ENCODE data around the gene NOL3.

Gene NOL3

DNA sequence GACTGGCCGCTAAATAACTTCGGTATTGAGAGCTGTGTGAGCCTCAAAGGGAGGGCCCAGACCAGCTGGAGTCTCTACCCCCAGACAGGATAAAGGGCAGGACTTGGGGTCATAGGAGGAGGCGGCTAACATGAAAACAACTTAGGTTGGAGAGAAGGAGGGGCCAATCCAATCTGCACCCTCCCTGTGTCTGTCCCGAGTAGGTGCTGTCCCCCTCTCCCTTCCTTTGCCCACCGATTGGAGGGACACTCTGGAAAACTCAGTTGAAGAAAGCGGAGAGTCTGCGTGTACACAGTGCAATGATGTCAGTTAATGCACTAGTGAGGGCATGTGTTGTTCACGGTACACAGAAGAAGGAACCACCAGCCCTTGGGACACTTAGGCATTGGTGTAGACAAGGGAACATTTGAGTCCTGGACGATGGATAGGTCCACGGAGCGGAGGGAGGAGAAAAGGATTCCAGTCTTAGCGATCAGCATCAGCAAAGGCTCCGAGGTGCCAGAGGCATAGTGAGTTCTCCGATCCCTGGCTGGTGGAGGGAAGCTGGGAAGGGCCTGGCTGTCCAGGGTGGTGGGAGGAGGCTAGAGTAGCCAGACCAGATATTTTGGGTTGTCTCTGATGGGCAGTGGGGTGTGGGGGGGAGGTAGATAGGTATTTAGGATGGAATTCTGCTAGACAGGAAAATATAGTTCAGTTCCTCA, 761 bp downstream of the NOL3 start:
- no peak for DNase-seq (ENCODE audit: low read depth in 2 of 2)

DNA sequence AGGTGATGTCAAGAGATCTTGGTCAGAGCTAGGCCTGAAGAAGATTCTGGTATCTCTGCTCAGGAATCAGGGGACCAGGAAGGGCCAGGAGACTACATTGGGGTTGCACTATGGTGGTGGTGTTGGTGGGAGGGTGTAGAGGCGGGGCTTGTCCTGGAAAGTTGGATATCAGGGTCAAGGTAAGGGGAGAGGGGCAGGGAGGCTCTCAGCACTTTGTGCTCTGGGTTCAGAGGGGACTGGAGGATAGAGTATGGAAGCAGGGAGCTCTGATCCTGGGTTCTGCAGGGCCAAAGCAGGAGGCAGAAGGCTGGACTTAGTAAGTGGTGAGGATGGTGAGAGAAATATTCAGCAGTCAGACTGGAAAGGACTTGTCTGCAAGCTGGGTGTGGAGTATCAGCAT, 3.0 kb downstream of the NOL3 start:
- no peak for DNase-seq (ENCODE audit: low read depth in 2 of 2)

DNA sequence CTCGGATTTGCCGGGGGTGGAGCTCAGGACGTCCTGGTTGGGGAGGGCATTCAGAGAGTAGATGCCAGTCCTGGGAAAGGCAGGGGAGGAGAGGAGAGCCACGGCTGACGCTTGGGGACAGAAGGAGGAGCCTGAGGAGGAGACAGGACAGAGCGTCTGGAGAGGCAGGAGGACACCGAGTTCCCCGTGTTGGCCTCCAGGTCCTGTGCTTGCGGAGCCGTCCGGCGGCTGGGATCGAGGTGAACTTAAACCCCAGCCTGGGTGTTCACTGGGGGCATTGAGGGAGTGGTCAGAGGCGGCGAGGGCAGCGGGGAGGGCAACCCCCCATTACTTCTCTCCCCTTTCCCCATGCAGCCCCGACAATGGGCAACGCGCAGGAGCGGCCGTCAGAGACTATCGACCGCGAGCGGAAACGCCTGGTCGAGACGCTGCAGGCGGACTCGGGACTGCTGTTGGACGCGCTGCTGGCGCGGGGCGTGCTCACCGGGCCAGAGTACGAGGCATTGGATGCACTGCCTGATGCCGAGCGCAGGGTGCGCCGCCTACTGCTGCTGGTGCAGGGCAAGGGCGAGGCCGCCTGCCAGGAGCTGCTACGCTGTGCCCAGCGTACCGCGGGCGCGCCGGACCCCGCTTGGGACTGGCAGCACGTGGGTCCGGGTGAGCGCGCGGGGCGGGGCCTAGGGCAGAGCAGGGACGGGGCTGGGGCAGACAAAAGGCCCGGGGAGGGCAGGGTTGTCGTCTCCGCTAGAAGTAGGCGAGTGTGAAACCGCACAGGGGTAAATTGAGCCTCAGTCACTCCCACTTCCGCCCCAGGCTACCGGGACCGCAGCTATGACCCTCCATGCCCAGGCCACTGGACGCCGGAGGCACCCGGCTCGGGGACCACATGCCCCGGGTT, 3.7 kb downstream of the NOL3 start:
- DNase-seq (ENCODE audit: low read depth in 2 of 2): no peak

DNA sequence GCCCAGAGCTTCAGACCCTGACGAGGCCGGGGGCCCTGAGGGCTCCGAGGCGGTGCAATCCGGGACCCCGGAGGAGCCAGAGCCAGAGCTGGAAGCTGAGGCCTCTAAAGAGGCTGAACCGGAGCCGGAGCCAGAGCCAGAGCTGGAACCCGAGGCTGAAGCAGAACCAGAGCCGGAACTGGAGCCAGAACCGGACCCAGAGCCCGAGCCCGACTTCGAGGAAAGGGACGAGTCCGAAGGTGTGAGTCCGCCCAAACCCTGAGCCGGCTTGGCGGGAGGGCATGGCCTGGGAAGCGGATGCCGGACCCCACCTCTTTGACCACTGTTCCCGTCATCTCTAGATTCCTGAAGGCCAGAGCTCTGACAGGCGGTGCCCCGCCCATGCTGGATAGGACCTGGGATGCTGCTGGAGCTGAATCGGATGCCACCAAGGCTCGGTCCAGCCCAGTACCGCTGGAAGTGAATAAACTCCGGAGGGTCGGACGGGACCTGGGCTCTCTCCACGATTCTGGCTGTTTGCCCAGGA, 4.4 kb downstream of the NOL3 start:
- no peak for DNase-seq (ENCODE audit: low read depth in 2 of 2)

DNA sequence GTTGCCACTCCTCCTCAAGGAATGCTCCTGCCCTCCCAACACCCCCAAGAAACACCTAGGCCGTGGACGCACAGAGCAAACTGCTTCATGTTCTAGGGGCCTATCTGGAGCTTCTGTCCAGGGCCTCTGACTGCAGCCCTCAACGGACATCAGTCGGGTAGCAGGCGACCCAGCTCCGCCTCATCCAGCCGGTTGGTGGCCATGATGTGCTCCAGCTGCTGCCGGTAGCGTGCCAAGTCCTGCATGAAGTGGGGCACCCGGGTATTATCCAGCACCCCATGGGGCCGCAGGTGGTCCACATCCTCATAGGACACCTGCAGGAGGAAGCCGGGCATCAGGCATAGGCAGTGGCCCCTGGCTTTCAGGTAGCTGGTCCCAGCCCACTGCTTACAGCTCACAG, 6.3 kb downstream of the NOL3 start:
- DNase-seq (ENCODE audit: low read depth in 2 of 2): no peak

DNA sequence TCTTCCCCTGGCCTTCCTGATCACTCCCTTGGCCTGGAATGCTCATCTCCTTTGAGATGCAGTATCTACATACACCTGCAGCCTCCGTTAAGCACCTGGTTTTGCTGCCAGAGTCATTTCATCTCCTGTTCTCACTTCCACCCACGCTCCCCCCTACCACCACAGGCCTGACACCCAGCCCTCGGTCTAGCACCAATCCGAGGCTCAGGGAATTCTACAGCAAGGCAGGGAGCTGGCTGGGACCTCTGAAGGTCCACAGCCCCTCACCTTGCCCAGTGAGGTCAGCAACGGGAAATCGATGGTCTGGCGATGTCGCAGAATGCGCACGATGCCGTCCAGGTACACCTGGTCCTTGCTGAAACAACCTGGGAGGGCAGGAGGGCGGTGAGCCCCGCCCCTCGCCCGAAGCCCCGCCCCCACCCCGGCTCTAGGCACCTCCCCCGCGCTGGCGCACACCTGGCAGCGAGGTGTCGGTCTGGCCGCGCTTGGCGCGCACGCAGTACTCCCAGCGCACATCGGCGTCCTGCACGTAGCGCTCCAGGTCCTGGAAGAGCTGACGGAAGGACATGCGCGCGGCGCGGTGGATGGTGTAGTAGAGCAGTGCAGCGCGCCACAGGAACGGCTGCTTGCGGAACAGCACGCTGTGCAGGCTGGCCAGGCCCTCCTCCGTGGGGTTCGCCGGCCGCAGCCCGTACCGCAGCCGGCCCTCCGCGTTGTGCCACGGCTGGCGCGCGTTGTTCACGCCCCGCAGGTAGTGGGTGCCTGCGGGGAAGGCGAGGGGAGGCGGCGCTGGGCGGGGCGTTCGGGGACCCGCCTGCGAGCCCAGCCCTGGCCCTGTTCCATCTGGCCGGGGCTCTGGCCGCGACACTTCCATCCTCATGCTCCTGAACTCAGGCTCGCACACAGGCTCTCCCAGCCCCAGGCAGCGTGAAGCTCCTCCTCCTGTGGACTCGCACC, 7.7 kb downstream of the NOL3 start:
- DNase-seq (ENCODE audit: low read depth in 2 of 2): no peak

DNA sequence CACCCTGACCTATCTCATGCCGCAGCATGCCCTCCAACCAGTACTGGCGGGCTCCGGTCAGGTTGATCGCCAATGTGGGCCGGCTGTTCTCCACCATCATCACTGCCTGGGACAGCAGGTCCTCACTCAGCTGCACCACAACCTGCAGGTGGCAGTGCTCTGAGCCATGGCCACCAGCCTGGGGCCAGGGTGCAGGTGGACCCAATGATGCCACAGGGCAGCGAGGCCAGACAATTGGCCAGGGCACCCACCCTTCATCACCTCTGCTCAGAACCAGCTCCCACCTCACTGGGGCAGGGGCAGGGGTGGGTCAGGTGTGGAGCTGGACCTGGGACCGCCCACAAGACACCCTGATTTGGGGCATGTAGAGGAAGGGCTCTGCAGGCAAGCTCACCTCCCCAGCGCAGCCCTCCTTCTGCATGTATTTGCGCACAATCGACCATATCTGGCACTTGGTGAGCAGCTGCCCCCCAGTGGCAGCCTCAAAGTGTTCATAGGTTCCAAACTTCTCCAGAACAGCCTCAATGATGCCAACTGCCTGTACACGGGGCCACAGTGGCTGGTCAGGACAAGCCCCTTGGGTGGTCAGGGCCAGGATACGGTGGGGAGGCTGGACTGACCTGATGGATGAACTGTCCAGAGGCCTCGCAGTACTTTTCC, 9.2 kb downstream of the NOL3 start:
- DNase-seq (ENCODE audit: low read depth in 2 of 2): no peak

DNA sequence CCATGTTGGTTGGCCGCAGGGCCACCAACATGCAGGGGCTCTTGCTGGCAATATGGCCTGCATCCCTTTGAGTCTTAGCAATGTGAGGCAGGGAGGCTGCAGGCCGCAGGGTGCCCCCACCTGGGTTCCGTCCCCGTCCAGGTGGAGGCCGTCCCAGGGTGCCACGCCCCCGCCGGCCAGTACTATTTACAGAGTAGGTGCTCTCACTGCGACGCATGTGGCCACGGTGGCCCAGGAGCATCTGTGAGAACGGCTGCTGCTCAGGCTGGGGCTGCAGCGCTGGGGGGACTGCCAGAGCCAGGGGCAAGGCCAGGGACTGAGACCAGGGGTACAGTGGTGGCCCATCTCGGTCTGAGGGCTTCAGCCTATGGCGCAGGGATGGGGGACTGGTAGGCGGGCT, 9.8 kb downstream of the NOL3 start:
- no peak for DNase-seq (ENCODE audit: low read depth in 2 of 2)

DNA sequence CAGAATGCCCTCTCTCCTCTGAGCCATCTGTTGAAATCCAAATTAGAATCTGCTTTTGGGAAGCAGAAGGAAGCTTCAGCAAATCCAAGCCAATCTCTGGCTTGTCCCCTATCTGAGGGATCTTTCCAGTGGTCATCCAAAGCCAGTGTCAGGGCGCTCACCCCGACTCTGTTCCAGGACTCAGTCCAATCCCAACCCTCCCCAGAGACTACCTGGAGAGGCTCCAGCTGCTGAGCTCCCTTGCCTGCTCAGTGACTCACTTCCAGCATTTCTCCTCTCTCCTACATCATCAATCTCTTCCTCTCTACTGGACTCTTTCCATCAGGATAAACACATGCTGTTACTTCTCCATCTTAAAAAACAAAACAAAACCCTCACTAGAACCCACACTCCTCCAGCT, 11.0 kb downstream of the NOL3 start:
- no peak for DNase-seq (ENCODE audit: low read depth in 2 of 2)

DNA sequence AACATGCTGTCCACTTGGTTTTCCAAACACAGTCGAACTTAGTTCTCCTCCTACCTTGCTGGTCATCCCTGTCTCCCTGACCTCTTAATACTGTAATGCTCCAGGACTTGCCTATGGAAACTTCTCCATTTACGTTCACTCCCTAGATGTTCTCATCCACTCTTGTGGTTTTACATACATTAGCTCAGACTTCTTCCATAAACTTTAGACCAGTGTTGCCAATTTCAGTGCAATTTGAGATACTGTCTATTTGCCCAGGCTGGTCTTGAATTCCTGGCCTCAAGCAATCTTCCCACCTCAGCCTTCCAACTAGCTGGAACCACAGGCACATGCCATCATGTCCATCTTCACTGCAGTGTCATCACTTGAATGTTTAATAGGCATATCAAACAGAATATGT, 11.9 kb downstream of the NOL3 start:
- DNase-seq (ENCODE audit: low read depth in 2 of 2): no peak

DNA sequence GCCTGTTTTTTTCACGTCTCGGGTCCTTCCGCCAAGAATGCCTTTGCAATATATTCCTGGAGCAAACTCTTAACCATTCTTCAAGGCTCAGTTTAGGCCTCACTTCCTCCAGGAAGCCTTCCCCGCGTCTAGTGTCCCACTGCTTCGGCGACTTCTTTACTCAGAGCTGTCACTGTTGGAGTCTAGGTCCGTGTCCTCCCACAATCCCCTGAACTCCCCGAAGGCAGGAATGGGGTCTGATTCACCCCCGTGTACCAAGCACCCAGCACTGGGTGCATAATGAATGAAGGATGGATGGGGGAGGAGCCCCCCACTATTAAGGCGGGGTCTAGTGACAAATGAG, 12.9 kb downstream of the NOL3 start:
- no peak for DNase-seq (ENCODE audit: low read depth in 2 of 2)

DNA sequence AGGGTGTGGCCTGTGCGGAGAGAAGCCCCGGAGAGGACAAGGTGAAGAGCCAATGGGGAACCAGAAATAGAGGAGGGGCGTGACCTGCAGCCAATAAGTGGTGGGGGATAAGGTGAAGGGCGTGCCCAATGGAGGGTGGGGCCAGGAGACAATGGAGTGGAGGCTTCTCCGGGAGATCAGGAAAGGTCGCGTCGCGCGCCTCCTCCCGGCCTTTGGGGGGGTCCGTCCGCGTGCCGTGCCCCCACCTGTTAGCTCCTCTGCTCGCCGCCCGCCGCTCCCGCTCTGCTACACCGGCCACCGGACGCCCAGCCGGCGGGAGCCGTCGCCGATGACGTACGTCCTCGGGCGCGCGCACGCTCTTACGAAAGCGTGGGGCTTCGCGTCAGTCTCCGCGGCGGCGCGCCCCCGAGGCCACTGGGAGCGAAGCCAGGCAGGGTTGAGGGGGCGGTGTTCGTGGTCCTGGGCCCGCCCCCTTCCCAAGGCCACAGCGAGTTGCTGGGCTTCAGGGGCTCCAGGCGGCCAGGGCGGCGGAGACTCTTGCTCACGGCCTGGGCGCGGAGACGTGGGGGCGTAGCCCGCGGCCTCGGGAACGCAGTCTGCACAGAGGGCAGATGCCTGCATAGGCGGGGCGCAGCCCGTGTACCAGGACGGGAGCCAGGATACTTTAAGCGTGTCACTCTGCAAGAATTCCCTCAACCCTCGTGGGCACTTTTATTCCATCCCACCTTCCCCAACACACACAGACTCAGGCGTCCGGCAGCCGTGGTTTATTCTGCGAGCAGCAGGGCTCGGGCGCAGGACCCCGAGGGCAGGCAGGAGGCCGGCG, 13.5 kb downstream of the NOL3 start, which contains the start of gene MATCAP1:
Gene MATCAP1, minus strand, starts transcription at position 337 of the 826 bp plus-strand sequence. CDS start 3,353 bp downstream, outside the sequence.
- DNase-seq (ENCODE audit: low read depth in 2 of 2): peak; percentile 72 to 81

DNA sequence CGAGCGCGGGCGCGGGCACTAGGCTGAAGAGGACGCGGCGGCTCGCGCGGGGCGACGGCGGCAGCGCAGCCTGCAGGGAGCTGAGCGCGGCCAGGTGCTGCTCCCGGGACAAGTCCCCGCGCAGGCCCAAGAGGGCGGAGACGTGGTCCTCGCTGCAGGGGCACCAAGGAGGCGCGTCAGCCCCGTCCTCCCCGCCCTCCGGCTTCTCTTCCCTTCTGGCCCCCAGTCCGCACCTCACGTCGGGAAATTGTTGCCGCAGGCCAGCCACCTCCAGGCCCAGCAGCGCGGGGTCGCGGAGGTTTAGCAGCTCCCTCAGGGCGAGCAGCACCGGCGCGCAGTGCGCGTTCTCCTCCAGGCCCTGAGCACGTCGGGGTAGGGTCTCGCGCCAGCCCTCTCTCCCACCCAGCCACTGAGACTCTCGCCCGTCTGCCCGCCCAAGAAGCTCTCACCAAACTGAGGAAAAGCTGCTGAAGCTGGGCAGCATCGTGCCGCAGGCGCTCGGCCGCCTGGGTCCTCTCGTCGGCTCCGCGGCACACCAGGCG, 14.2 kb downstream of the NOL3 start:
- no peak for DNase-seq (ENCODE audit: low read depth in 2 of 2)

DNA sequence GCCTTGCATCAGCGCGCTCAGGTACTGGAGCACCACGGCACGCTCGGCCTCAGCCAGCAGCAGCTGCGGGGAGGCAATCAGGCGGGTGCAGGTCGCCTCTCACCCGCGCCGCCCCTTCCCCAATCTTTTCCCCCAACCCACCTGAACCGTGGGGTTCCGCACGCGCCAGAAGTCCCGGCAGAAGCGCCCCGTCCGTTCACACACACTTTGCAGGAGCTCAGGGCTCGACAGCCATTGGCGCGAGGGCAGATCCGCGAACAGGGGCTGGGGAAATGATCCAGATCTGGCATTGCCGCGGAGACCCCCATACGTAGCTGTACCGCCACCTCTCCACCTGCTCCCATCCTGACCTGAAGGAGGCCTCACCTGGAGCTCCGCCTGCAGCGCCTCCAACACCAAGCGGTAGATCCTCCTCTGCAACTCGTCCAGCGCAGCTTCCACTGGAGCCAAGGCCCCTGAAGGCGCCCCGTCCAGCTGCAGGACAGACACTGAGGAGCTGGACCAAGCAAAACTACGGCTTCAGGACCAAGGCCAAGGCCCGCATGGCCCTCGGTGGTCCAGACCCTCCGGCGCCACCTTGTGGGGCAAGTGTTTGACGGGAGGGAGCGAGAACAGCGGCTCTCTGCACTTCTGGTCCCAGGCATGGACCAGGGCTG, 14.8 kb downstream of the NOL3 start:
- DNase-seq (ENCODE audit: low read depth in 2 of 2): peak; percentile 66 to 76

DNA sequence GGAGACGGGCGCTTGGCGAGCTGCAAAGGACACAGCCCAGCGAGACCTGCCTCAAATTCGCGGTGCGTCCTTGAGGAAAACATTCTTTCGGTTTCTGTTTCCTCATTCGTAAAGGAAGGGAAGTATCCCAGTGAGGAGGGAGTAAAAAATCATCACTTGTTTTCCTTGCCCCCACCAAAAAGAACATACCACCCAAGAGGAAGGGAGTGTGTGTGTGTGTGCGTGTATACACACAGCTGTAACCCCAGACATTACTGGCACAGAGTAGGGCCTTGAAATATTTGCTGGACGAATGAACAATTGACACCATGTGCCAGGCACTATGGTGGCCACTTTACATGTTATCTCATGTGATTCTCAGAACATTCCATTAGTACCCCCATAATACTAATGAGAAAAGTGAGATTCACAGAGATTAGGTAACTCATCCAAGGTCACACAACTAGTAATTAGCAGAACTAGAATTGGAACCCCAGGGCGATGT, 15.4 kb downstream of the NOL3 start:
- no peak for DNase-seq (ENCODE audit: low read depth in 2 of 2)

DNA sequence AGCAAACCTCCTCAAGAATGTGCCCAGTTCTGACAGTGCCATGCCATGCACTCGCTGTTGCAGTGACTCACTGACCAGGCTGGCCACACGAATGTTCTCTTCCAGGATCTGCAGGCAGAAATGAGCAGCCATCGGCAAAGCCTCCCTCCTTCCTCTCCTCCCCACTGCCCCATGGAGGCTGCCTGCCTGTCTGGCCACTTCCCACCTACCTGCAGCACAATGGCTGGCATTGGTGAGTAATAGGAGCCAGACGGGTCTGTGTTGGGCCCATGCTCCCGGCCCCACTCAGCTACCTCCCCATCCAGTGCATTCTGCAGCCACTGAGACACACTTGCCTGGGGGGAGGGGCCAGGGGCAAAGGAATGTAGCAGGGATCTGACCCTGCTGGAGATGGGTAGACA, 16.2 kb downstream of the NOL3 start:
- no peak for DNase-seq (ENCODE audit: low read depth in 2 of 2)

DNA sequence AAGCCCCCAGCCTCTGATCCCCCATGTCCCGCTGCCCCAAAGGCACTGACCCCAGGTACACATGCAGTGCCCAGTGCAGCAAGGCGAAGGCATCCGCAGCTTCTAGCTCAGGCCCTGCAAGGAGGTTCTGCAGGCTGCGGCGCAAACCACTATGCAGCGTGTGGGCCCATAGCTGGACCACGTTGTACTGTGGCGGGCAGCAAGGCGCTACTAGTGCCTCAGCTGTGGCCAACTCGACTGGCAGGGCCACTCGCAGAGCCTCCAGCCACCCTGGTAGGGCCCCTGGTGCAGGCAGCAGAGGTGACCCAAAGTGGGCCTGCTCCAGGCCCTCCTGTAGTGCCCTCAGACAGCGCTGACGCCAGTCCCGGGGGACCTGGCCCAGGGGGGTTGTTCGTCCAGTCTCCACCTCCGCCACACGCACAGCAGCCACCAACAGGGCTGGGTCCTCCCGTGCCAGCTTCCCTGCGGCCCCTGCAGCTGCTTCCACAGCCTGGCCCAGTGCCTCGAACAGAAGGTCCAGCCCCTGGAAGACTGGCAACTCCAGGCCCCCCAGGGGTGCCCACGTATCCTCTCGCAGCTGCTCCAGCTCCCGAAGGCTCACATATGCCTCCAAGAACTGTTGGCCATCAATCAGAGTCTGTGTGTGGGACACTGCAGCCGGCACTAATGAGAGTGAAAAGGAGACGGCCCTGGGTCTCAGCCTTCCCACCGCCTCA, 17.0 kb downstream of the NOL3 start:
- no peak for DNase-seq (ENCODE audit: low read depth in 2 of 2)

DNA sequence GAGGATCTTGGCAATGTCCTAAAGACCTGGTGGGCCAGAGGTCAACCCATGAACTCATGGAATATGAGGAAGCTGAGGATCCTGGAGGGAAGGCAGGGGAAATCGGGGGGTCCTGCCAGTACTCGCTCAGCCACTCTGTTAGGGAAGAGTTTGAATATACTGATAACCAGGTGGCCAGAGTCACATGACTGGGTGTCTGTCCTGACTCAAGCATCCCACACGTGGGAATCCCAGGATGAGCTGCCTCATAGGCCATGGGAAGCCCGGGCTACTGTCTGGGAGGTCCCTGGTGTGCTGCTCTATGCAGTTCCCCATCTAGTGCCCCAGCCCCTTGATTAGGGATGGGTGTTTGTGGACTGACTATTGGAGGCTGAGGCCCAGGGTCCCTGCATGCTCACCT, 18.0 kb downstream of the NOL3 start:
- DNase-seq (ENCODE audit: low read depth in 2 of 2): no peak

DNA sequence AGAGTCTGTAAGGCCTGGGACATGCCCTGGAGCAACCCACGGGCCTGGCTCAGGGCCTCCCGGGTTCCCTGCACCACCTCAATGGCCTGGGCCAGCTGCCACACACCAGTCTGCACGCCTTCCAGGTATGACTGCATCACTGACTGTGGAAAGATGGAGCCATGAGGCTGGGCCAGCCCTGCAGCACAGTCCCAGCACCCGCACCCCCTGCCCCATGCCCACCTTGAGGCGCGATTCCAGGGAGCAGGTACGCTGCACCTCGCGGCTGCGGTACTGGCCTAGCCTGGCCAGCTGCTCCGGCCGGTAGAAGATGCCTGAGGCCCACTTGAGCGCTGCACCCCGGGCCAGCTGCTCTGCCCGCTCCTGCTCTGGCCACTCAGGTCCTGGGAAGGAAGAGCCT, 18.5 kb downstream of the NOL3 start:
- no peak for DNase-seq (ENCODE audit: low read depth in 2 of 2)

Measured in stimulated activated CD8-positive, alpha-beta memory T cell treated with anti-CD3 and anti-CD28 coated beads, Interleukin-7, amount 100 ng/mL, for 1 hour (primary cell).